ENCODE measurements around the gene URB1. TPM values are rescaled to one million over a fixed set of nuclear protein-coding genes. Genes with fewer than 3 reads are reported as not detected.

Gene URB1
- total and polyA plus RNA-seq, 9 of the 15 experiments (the other 6 are each of a cell fraction or from before 2014, with no cell fraction given): 0.97 to 53.6 (median 21.5) TPM

- TF ChIP-seq ZNF197 (CRISPR knock-in tag; IDR thresholded peaks at IDR 0.05; ENCODE audit: low read depth) (no peak), ZNF274 (IDR thresholded peaks at IDR 0.05; ENCODE audit: borderline replicate concordance, low read depth, low read length) (no peak), RBM39 (optimal IDR thresholded peaks at IDR 0.05; ENCODE audit: low read depth, low read length) (no peak), ARID2 (IDR thresholded peaks at IDR 0.05) (no peak), PHB (CRISPR knock-in tag; IDR thresholded peaks at IDR 0.05) (no peak), ZNF589 (CRISPR knock-in tag; IDR thresholded peaks at IDR 0.05; ENCODE audit: low read depth) (no peak), DMBX1 (CRISPR knock-in tag; IDR thresholded peaks at IDR 0.05; ENCODE audit: borderline replicate concordance) (no peak), USF2 (CRISPR knock-in tag; IDR thresholded peaks at IDR 0.05) (no peak), ZNF507 (tag; conservative IDR thresholded peaks at IDR 0.05) (no peak), SRSF7 (optimal IDR thresholded peaks at IDR 0.05; ENCODE audit: low read depth, low read length) (no peak), MAFF (IDR thresholded peaks at IDR 0.05; ENCODE audit: low read length) (no peak), ZNF224 (CRISPR knock-in tag; IDR thresholded peaks at IDR 0.05) (no peak), THAP12 (CRISPR knock-in tag; IDR thresholded peaks at IDR 0.05) (peak; percentile 30; the same call in 1 of the 2 replicates), SRSF3 (IDR thresholded peaks at IDR 0.05; ENCODE audit: insufficient read depth, low read length) (no peak), XRCC3 (IDR thresholded peaks at IDR 0.05) (no peak), ZNF77 (CRISPR knock-in tag; IDR thresholded peaks at IDR 0.05) (no peak), XRCC4 (IDR thresholded peaks at IDR 0.05; ENCODE audit: extremely low read depth, insufficient read depth, insufficient read length) (no peak), STAT5B (CRISPR knock-in tag; IDR thresholded peaks at IDR 0.05) (no peak), KDM4B (IDR thresholded peaks at IDR 0.05; ENCODE audit: borderline replicate concordance in 2 of 2, low read depth in 1 of 2) (peak in 1 of 2 experiments; percentile 63; a peak in 1 of 4 replicates), CAMTA2 (CRISPR knock-in tag; conservative IDR thresholded peaks at IDR 0.05) (no peak; the same call in 1 of the 2 replicates), SOX6 (IDR thresholded peaks at IDR 0.05) (no peak), POLR3A (IDR thresholded peaks at IDR 0.05; ENCODE audit: borderline replicate concordance, extremely low read depth, insufficient read depth, insufficient read length) (no peak), KLF13 (tag; IDR thresholded peaks at IDR 0.05; ENCODE audit: borderline replicate concordance, low read depth) (peak; percentile 79)
- TF ChIP-seq, protein P1, sequence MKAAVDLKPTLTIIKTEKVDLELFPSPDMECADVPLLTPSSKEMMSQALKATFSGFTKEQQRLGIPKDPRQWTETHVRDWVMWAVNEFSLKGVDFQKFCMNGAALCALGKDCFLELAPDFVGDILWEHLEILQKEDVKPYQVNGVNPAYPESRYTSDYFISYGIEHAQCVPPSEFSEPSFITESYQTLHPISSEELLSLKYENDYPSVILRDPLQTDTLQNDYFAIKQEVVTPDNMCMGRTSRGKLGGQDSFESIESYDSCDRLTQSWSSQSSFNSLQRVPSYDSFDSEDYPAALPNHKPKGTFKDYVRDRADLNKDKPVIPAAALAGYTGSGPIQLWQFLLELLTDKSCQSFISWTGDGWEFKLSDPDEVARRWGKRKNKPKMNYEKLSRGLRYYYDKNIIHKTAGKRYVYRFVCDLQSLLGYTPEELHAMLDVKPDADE (conservative IDR thresholded peaks at IDR 0.05; ENCODE audit: control insufficient read depth, low read depth, low read length): no peak; the same call in 1 of the 2 replicates
These were observed 114.1 kb downstream of the URB1 start, which contains the start of gene MIS18A (continued) for GRCh38 chr21:32278518-32279376.
